ENCODE data around the gene PNPLA1.
A peak's percentile ranks its signal among the peaks of the same experiment; 100 is the strongest.

PNPLA1 gene

DNA sequence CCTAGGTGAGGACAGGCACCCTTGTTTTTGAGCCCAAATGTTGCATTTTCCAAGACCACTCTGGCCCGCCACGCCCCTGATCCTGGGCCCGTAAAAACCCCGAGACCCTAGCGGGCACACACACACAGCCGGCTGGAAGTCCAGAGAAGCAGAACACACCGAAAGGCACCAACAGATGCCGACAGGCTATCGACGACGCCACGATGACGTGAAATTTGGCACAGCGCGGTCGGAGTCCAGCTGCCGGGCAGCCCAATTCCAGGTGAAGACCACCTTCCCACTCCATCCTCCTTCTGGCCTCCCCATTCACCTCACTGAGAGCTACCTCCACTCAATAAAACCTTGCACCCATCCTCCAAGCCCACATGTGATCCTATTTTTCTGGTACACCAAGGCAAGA, 34.0 kb upstream of the PNPLA1 start:
- no peak for DNase-seq (ENCODE audit: low read depth)
- H3K4me3 ChIP-seq (ENCODE audit: control insufficient read depth, low read depth, low read length): no peak overlapping the region
- TF ChIP-seq, protein P1, sequence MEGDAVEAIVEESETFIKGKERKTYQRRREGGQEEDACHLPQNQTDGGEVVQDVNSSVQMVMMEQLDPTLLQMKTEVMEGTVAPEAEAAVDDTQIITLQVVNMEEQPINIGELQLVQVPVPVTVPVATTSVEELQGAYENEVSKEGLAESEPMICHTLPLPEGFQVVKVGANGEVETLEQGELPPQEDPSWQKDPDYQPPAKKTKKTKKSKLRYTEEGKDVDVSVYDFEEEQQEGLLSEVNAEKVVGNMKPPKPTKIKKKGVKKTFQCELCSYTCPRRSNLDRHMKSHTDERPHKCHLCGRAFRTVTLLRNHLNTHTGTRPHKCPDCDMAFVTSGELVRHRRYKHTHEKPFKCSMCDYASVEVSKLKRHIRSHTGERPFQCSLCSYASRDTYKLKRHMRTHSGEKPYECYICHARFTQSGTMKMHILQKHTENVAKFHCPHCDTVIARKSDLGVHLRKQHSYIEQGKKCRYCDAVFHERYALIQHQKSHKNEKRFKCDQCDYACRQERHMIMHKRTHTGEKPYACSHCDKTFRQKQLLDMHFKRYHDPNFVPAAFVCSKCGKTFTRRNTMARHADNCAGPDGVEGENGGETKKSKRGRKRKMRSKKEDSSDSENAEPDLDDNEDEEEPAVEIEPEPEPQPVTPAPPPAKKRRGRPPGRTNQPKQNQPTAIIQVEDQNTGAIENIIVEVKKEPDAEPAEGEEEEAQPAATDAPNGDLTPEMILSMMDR (conservative IDR thresholded peaks at IDR 0.05; ENCODE audit: control insufficient read depth, insufficient read depth, low read depth, low read length): no peak

DNA sequence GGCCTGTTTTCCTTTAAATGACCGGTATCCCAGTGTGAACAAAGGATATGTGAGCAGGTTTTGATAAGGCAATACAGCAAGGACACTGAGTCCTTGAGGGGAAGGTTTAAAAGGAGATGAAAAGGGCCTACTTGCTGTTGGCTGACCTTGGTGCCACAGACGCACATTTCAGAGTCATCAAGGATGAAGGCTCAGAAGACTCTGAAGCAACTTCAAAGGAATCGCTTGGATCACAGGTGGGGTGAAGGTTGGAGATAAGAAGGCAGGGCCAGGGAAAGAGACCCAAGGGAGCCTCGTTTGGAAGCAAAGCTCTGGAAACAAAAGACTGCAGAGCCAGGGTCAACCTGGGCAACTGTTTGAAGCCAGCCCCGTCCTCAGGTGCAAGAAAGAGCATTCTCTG, 30.1 kb upstream of the PNPLA1 start:
- TF ChIP-seq, protein P1 (conservative IDR thresholded peaks at IDR 0.05; ENCODE audit: control insufficient read depth, insufficient read depth, low read depth, low read length): no peak
- H3K4me3 ChIP-seq (ENCODE audit: control insufficient read depth, low read depth, low read length): no peak overlapping the region
- no peak for DNase-seq (ENCODE audit: low read depth)

DNA sequence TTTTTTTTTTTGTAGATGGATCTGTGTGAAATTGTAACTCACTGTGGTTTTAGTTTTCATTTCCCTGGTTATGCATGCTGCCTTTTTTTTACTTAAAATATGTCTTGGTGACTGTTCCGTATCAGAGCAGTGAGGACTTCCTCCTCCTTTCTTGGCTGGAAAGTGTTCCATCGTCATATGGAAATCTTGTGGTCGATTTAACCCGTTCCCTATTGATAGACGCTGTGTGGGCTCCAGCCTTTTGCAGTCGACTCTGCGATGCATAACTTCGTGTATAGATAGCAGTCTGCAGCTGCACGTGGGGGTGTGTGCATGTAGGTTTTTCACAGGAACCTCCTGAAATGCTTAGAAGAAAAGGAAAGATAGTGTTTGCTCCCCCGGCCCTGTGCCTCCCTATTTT, 28.1 kb upstream of the PNPLA1 start:
- peak; percentile 13 for DNase-seq (ENCODE audit: low read depth)
- TF ChIP-seq, protein P1 (conservative IDR thresholded peaks at IDR 0.05; ENCODE audit: control insufficient read depth, insufficient read depth, low read depth, low read length): no peak
- no peak overlapping the region for H3K4me3 ChIP-seq (ENCODE audit: control insufficient read depth, low read depth, low read length)

DNA sequence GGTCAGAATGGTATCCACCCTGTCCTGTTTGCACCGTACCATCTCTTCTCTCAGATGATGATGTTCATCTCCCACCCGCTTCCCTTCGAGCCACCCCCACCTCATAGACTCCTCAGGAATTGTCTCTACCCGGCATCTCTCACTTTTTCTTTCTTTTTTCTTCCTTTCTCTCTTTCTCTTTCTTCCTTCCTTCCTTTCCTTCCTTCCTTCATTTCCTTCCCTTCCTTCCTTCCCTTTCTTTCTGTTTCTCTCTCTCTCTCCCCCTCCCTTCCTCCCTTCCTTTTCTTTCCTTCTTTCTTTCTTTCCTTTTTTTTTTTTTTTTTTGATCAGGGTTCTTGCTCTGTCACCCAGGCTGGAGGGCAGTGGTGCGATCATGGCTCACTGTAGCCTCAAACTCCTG, 27.7 kb upstream of the PNPLA1 start:
- no peak overlapping the region for H3K4me3 ChIP-seq (ENCODE audit: control insufficient read depth, low read depth, low read length)
- no peak for DNase-seq (ENCODE audit: low read depth)
- TF ChIP-seq, protein P1 (conservative IDR thresholded peaks at IDR 0.05; ENCODE audit: control insufficient read depth, insufficient read depth, low read depth, low read length): no peak

GRCh38 chr6:36242626-36243025, 27.2 kb upstream of the PNPLA1 start:
- TF ChIP-seq, protein P1 (conservative IDR thresholded peaks at IDR 0.05; ENCODE audit: control insufficient read depth, insufficient read depth, low read depth, low read length): no peak
- H3K4me3 ChIP-seq (ENCODE audit: control insufficient read depth, low read depth, low read length): no peak overlapping the region
- DNase-seq (ENCODE audit: low read depth): no peak

DNA sequence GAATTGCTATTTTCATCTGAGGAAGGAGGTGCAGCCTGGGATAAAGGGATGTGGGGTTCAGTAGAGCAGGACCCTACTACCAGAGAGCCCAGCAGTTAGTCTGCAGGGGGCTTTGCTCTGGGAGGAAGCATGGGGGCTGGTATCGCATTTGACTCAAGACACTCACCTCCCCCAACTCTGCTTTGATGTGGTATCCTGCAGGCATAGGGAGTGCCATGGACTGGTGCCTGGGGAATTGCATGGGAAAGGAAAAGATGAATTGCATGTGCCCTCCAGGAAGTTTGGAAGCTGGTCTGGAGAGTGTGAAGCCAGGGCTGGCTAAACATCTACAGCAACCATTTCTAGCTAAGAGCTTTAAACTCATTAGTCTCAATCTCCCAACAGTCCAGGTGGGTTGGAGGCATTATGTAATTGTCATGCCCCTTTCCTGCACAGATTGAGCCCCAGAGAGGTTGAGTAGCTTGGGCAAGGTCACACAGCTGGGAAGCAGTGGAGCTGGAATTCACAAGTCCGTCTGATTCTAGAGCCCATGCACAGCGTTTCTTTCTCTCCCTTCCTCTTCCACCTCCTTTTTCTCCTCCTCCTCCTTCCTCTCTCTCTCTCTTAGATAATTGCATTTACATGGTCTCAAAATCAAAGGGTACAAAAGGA, 26.2 kb upstream of the PNPLA1 start:
- H3K4me3 ChIP-seq (ENCODE audit: control insufficient read depth, low read depth, low read length): no peak overlapping the region
- DNase-seq (ENCODE audit: low read depth): no peak
- TF ChIP-seq, protein P1 (conservative IDR thresholded peaks at IDR 0.05; ENCODE audit: control insufficient read depth, insufficient read depth, low read depth, low read length): no peak
